GM12873 (cell line): Measurements from ENCODE around the gene DCAF11.

Source experiments
- CTCF ChIP-seq: IDR thresholded peaks from 2 replicates; pipeline ENCODE4 v1.5.1; 2012; ENCODE audit warnings: low read depth, mild to moderate bottlenecking, moderate library complexity, low read length, control low read depth; ENCODE audit not compliant: insufficient read depth; ENCODE audit errors: missing control alignments

The DCAF11 gene

GRCh38 chr14:24122416-24122815 is 7.8 kb downstream of the DCAF11 start:
- no peak for TF ChIP-seq CTCF

GRCh38 chr14:24122898-24123297 is 8.3 kb downstream of the DCAF11 start:
- TF ChIP-seq CTCF = no peak

- no peak for TF ChIP-seq CTCF
Measured at GRCh38 chr14:24123424-24124417, 9.1 kb downstream of the DCAF11 start.

DNA sequence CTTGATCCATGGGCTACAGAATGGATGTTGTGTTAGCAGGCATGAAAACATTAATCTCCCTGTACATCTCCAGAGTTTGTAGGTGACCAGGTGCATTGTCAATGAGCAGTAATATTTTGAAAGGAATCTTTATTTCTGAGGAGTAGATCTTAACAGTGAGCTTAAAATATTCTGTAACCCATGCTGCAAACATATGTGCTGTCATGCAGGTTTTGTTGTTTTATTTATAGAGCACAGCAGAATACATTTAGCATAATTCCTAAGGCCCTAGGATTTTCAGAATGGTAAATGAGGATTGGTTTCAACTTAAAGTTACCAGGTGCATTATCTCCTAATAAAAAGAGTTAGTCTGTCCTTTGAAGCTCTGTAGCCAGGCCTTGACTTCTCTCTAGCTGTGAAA is 12.4 kb downstream of the DCAF11 start:
- no peak for TF ChIP-seq CTCF

- no peak for TF ChIP-seq CTCF
Measured at GRCh38 chr14:24127673-24128072, 13.1 kb downstream of the DCAF11 start.

DNA sequence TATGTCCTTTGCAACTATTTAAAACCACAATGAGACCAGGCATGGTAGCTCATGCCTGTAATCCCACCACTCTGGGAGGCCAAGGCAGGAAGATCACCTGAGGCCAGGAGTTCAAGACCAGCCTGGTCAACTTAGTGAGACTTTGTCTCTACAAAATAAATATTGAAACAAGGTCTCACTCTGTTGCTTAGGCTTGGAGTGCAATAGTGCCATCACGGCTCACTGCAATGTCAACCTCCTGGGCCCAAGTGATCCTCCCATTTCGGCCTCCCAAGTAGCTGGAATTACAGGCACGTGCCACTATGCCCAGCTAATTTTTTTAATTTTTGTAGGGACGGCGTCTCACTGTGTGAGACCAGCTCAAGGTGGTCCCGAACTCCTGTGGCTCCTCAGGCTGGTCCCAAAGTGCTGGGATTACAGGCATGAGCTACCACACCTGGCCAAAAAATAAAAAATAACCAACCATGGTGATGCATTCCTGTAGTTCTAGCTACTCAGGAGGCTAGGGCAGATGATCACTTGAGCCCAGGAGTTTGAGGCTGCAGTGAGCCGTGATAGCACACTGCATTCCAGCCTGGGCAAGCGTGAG is 14.9 kb downstream of the DCAF11 start:
- TF ChIP-seq CTCF = no peak

- TF ChIP-seq CTCF = no peak
Measured at GRCh38 chr14:24130380-24130716, 15.8 kb downstream of the DCAF11 start, which contains the start of gene FITM1. Gene FITM1, plus strand, starts transcription at chr14:24130659. Its CDS starts 905 bp downstream, at chr14:24131564.
